ENCODE measurements around the gene SYTL5.

SYTL5 gene

DNA sequence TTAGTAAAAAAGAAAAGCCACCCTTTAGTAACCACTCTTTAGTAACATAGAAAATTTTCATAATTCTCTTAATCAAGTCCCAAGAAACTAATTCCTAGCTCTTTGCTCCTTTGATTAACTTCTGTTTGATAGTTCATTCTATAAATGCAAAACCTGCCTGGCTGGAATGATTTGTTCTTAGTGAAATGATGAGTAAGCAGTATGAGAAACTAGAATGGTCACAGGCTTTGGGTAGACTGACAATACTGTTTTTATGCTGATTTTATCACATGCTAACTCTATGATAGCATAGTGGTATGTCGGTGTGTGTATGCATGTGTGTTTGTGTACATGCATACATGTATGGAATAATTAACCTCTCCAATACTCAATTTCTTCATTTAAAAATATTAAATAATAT, 81.2 kb downstream of the SYTL5 start:
- no peak for DNase-seq (ENCODE audit: low read depth, low spot score)

DNA sequence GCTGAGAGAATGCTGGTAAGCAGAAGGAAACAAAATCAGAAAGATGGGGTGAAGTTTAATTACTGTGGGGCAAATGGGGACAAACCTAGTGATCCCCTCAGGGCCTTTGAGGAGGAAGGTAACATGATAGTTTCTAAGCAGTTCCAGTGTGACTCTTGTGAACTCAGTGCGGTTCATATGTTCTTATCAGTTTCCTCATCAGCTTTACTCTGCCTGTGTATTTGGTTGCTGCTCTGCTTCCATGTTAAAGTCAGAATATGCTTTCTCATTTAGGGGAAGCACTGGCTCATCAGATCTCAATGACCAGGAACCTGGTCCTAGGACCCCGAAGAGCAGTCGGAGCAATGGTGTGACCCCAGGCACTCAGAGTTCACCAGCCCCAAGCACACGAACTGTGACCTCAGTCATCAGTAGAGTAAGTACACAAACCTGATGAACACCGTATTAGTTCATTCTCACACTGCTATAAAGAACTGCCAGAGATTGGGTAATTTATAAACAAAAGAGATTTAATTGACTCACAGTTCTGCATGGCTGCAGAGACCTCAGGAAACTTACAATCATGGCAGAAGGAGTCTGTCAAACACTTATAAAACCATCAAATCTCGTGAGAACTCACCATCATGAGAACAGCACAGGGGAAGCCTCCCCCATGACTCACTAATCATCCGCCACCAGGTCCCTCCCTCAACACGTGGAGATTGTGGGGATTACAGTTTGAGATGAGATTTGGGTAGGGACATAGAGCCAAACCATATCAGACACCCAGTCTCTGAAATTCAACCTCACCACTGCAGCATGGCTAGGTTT, 83.0 kb downstream of the SYTL5 start:
- no peak for DNase-seq (ENCODE audit: low read depth, low spot score)

DNA sequence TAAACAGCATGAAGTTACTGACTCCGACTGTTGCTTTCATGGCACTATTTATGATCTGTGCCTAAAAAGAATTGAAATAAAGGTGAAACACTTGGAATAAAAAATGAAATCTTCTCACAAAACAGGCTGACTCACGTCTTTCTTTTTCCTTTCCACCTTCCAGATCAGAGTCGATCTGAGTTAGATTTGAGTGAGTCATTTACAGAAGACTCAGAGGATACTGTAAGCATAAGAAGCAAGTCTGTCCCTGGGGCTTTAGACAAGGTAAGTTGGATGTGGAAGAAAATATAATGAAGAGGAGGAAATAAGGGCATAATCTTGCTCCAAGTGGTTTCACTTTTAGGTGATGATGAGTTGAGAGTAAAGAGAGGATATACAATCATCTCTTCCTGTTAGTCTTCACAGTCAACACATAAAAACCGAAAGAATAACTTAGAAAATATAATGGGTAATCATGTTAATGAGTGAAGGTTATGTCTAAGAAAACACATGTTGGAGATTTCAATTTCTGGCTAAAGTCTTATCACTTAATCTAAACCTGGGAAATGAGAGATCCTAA, 89.7 kb downstream of the SYTL5 start:
- DNase-seq (ENCODE audit: low read depth, low spot score), result no peak

DNA sequence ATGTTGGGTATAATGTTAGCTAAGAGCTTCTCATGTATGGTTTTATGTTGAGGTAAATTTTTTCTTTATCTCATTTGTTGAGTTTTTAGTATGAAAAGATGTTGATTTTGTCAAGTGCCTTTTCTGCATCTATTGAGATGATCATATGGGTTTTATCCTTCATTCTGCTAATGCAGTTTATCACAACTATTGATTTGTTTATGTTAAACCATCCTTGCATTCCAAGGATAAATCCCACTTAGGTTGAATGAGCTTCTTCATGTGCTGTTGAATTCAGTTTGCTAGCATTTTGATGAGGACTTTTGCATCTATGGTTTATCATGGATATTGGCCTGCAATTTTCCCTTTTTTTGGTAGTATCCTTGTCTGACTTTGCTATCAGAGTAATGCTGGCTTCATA, 93.3 kb downstream of the SYTL5 start:
- no peak for DNase-seq (ENCODE audit: low read depth, low spot score)

DNA sequence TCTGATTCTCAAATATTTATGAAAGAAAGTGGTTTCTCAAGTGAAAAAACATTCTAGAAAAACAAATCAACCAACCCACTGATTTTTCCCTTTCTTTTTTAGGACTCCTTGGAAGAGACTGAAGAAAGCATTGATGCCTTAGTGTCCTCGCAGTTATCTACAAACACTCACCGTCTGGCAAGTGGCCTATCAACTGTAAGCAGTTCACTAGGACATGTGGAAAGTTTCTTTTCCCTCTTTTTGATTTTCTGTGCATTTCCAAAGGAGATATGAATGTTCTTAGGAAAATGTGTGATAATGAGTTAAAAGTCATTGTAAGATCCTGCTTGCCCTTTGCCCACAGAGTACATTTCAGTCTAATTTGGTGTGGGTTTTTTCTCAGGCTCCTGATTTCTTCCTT, 95.9 kb downstream of the SYTL5 start:
- no peak for DNase-seq (ENCODE audit: low read depth, low spot score)

DNA sequence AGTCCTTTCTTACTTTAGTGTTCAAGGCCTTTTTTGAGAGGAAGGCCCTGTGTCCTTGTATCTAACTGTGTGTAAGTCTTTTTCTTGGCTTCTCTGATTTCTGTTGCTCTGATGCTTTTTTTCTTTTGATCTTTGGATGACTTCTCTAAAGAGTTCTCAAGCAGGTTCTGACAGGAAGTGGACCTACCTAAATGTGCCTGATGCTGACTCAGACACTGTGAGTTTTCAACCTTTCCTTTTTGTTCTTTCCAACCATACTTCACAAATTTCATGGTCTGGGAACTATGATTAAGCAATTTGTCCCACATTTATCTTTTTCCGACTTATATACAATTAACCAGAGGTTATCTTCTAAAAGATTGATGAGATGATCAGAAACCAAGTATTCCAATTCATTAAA, 96.5 kb downstream of the SYTL5 start:
- no peak for DNase-seq (ENCODE audit: low read depth, low spot score)

DNA sequence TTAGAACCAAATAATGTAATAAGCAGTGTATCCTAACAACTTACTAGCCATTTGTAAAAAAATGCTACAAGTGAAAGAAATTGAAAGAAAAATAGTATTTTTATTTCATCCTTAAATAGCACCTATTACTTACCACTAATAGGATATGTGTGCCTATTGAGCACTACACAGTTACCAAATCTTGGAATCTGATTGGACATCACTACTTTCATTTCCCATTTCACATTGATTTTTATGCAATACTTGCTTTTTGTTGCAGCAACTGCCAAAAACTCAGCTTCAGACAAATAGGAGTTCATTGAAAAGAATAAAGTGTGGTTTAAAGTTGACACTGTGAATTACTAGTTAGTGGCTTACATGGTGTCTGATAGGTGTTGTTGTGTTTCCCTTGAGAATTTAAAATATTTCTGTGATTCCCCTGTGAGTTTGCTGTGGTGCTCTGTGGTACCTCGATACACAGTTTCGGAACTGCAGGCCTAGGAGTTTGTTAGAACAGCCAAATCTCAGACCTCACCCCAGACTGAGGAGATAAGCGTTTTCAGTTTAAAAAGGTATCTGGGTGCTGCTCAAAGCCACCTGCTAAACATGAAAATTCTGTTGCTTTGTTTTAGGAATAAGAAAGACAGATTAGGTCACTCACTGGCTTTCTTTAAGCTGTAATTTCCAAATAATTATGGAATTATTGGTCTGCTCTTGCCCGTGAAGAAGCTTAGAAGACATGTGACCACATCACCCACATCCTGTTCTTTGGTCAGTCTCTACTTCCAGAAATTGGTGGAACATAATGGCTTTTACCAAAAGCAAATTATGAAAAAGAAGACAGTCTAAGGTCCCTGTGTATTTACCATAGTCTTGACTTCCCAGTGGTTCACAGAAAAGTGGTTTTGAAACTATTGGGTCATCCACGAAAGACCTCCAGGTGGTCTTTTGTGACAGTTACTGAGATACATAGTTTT, 97.8 kb downstream of the SYTL5 start:
- DNase-seq (ENCODE audit: low read depth, low spot score), result no peak

DNA sequence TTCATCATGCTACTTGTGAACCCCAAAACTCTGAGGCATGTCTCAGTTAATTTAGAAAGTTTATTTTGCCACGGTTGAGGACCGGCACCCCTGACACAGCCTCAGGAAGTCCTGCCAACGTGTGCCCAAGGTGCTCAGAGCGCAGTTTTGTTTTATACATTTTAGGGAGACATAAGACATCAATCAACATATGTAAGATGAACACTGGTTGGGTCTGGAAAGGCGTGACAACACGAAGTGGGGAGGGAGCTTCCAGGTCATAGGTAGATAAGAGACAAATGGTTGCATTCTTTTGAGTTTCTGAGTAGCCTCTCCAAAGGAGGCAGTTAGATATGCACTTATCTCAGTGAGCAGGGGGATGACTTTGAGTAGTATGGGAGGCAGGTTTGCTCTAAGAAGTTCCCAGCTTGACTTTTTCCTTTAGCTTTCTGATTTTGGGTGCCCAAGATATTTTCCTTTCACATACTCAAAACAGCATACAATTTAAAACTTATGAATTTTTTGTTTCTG, 98.9 kb downstream of the SYTL5 start:
- DNase-seq (ENCODE audit: low read depth, low spot score), result no peak

DNA sequence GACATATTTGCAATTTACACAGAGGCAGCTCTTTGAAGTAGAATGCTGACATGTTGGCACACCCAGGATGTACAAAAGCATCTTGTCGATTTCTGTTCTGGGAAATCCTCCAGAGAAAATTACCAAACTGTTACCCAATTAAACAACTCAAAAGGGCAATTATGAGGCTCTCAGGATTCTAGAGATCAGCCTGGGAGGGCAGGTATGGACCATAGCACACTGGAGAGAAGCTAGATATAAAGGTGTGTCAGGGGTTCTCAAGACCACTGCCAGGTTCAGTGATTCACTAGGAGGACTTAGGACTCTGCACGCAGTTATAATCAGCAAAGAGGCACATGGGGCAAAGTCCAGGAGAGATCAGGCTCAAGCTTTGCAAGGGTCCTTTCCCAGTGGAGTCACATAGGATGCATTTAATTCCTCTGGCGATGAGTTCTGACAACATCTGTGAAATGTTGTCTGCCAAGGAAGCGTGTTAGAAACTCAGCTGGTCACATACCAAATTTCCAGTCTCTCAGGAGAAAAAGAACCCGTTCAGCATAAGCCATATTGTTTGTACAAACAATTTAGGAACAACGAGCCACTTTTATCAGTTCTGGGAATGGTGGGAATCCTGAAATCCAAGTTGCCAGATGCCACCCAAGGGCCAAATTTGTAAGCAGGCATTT, 100.8 kb downstream of the SYTL5 start:
- no peak for DNase-seq (ENCODE audit: low read depth, low spot score)

DNA sequence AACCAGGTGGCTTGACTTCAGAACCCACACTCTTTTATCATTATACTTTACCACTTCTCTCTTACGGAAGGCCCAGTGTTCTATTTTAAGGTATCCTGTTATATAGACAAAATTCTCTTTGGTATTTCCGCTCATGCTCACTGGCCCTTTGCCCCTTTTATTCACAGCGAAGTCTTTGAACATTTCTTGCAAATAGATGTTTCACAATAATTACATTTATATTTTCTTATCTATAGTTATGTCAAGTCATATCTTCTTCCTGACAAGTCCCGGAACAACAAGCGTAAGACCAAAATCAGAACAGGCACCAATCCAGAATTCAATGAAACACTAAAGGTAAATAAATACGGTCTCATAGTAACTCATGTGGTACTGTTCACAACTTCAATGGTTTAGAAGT, 102.0 kb downstream of the SYTL5 start:
- no peak for DNase-seq (ENCODE audit: low read depth, low spot score)

DNA sequence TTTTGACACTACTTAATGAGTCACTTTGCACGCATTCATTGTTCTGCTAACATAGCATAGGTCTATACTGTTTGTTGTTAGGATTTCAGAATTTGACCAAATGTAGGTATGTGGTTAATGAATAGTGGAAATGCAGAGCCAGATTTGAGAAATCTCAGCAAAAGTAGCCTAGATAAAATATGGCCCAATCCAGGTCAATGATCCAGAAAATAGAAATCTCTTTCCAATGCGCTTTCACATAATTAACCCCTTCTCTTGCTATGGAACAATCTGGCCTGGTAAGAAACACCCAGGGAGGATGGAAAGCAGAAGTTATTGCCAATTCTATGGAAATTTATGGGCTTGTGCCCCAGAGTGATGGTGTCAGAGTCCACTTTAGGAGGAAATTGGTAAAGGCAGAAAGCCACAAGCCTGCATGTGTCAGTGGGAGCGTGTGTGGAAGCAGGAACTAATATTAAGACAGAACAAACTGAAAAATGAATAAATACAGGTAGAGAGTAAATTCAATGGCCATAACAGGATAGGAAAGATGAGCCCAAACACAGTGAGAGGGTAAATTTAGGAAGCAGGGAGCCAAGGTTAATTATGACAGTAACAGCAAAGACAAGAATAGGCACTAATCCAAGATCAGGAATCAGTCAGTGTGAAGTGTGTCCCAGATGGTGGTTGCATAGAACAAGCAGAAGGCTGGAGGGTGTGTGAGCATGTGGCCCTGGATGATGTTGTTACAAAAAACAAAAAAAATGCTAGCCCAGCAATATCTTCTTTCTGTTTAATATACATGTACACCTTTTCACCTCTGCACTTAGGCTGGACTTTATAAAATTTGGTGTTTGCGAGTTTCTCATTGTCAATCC, 102.9 kb downstream of the SYTL5 start:
- DNase-seq (ENCODE audit: low read depth, low spot score), result no peak

DNA sequence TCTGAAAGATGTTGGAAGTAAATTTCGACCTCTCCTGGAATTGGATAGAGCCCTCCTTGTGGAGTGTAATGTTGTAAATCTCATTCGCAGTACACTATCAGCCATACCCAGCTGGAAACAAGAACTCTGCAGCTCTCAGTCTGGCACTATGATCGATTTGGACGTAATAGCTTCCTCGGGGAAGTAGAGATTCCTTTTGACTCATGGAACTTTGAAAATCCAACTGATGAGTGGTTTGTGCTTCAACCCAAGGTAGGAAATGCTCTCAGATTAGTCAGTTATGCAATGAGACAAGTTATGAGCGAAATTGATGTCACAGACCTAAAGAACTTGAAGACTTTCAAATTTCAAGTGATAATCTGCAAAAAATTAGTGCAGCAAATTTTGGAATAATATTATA, 103.9 kb downstream of the SYTL5 start:
- no peak for DNase-seq (ENCODE audit: low read depth, low spot score)

DNA sequence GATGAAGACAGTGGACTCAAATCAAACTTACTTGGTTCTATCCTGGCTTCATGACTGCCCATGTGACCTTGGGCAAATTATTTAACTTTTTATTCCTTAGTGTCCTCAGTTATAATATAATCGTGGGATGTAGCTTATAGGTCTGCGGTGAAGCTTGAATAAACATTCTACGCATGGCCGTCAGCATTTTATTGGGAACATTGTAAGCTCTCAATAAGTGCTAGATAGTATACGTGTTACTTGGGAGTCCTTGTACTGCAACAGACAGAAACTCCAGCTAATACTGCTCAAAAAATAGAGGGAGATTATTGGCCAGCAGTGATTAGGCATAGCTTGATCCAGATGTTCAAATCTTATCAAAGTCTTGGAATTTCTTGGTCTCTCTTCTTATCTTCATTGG, 104.8 kb downstream of the SYTL5 start:
- DNase-seq (ENCODE audit: low read depth, low spot score), result no peak

DNA sequence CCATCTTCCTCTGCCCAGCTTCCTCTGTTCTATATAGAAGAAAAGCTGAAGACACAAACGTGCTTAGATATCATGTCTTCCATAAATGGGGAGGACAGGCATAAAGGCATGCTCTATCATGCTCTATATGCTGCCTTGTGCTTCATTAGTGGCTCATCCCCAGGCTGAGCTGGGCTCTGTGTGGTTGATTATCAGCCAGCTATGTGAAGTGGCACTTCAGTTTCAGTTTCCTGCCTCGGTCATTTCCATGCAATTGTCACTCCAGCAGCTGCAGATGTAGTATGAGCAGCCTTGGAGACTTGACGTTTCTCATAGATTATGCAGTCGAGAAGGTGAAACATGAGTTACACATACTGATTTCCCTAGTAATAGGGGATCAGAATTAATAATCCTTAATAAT, 106.2 kb downstream of the SYTL5 start:
- no peak for DNase-seq (ENCODE audit: low read depth, low spot score)

DNA sequence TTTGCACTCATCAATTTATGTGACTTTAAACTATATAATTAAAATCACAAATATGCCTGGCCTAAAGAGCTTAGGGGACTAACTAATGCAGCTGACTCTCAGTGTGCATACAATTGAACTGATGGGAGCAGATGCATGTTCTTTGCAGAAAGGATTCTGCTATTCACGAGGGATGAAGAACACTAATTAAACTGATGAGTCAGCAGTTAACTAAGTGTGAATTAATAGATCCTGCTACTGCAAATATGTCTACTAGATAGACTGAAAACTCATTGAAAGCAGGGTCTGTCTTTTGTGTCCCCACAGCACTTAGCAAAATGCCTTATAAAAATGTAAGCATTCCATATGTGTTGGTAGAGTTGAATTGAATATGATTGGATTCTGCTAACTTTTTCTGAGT, 110.4 kb downstream of the SYTL5 start:
- no peak for DNase-seq (ENCODE audit: low read depth, low spot score)

DNA sequence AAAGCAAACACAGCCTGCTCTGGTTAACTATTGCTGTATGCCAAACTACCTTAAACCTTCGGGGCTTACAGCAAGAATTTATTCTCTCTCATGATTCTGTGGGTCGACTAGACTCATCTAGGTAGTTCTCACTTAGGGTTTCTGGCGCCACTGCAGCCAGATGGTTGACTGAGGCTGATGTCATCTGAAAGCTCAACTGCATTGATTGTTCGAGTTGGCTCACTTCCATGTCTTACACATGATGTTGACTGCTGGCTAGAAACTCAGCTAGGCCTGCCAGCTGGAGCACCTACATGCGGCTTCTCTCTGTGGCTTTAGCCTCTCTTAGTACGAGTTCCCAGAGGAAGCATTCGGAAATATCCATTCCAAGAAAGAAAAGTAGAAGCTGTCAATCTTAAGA, 111.1 kb downstream of the SYTL5 start:
- no peak for DNase-seq (ENCODE audit: low read depth, low spot score)

DNA sequence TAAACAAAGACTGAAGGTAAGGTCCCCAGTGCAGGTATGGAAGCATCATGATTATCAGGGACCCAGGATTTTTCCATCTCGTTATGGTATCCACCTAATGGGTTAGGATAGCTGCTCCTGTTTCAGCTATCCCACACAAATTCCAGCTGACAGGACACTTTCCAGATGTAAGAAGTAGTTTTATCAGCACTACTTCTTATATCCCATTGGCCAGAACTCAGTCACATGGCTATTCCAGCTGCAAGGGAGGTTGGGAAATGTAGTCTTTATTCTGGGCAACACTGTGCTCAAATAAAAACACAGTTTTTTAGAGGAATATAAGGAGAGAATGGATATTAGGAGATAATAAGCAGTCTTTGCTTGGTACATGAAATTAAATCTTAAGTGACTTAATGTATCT, 117.6 kb downstream of the SYTL5 start:
- no peak for DNase-seq (ENCODE audit: low read depth, low spot score)

DNA sequence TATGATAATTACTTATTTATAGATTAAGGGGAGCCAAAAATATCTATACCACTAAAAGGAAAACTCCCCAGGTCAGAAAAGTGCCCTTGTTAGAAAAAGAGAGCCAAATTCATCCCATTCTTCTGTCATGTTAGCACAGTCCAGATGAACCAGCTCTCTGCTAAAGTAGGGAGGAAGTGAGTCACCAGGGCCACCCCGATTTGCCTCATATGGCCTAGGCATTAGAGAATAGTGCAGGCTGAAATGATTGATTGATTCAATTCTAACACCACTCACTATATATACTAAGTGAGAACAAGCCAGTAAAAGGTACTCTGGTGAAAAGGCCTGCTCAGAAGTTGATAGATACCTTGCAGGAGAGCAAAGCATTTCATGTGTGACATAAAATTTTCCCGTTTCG, 119.8 kb downstream of the SYTL5 start:
- DNase-seq (ENCODE audit: low read depth, low spot score), result no peak

DNA sequence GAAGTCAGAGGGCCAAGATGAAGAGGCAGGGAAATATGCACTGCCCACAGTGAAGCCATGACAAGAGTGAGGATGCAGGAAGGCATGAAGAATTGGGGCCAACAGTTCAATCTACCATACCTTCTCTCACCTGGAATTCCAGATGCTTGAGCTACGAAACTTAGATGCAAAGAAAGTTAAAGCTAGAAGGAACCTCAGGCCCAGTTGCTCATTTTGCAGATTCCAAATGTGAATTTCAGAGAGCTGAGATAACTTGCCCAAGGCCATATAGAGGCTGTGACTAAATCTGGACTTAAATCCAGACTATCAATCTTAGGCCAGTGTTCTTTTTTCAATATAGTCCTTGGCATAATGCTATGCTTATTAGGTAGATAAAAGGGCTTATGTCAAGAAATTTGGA, 121.6 kb downstream of the SYTL5 start:
- no peak for DNase-seq (ENCODE audit: low read depth, low spot score)

DNA sequence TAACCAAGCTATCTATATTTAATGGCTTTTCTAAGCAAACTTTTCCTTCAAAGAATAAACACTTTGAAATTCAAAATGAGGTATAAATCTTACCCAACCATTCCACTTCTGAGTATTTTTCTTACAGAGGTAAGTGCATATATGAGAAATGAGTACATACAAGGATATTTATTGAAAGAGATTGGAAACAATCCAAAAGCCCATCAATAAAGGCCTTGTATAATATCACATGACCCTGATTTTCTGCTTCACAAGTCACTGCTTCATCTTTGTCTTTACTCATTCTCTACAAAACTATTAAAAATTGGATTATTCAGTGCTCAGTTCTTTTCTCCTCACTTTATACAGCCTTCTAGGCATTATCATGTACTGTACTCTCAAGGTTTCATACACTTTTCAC, 123.0 kb downstream of the SYTL5 start:
- DNase-seq (ENCODE audit: low read depth, low spot score), result no peak
